IMR-90 (cell line): ENCODE data around the gene ATP1A2. TPM values are rescaled to one million over a fixed set of nuclear protein-coding genes. Genes with fewer than 3 reads are reported as not detected.

Experiments
- ATAC-seq: fragments of 200-7000 bp; cut with Tn5 transposase; 2 replicates; pipeline ENCODE4 v1.9.1; 2020; ENCODE audit warnings: low read depth, mild to moderate bottlenecking, moderate library complexity
- BruUV-seq: library from RNA; stranded (reverse); fragments of 400-500 nt; replicated peaks from 2 replicates; lab custom pipeline; 2021; lab: Mats Ljungman, UMichigan
- CTCF ChIA-PET: fragments of 300-600 bp; formaldehyde crosslinking; extraction: SDS; loops from one replicate; lab custom pipeline; 2021; ENCODE audit warnings: antibody characterized with exemption; lab: Yijun Ruan, JAX
- POLR2A ChIA-PET: fragments of 300-600 bp; sonication (Branson Sonifier 250); formaldehyde crosslinking; loops from one replicate; lab custom pipeline; 2022; ENCODE audit warnings: antibody characterized with exemption; ENCODE audit not compliant: unreplicated experiment; lab: Charles Lee
- DNase-seq: peaks from one replicate; pipeline ENCODE4 v3.0.0; 2013
- H2AFZ ChIP-seq: replicated peaks from 2 replicates; pipeline ENCODE3; 2013; ENCODE audit warnings: low read length, mild to moderate bottlenecking; ENCODE audit not compliant: poor library complexity
- H2AK5ac ChIP-seq: 2 replicates; pipeline ENCODE4 v1.6.1; 2013; ENCODE audit warnings: low read depth, low read length, inconsistent platforms
- H2AK9ac ChIP-seq: replicated peaks from 2 replicates; pipeline ENCODE3; 2013; ENCODE audit warnings: mild to moderate bottlenecking, low read depth, low read length, moderate library complexity; ENCODE audit not compliant: poor library complexity
- H2BK120ac ChIP-seq: 2 replicates; pipeline ENCODE4 v1.6.1; 2013; ENCODE audit warnings: low read depth, low read length, inconsistent platforms
- H2BK15ac ChIP-seq: 3 replicates; pipeline ENCODE4 v1.6.1; 2013; ENCODE audit warnings: low read depth, low read length, inconsistent platforms
- H2BK20ac ChIP-seq: 2 replicates; pipeline ENCODE4 v1.6.1; 2013; ENCODE audit warnings: low read depth, mild to moderate bottlenecking, inconsistent platforms, low read length, moderate library complexity
- H2BK5ac ChIP-seq: 2 replicates; pipeline ENCODE4 v1.6.1; 2013; ENCODE audit warnings: mild to moderate bottlenecking, low read depth, low read length, inconsistent platforms; ENCODE audit not compliant: poor library complexity, severe bottlenecking
- H3K14ac ChIP-seq: replicated peaks from 2 replicates; pipeline ENCODE4 v1.6.1; 2013; ENCODE audit warnings: low read depth, low read length, inconsistent platforms
- H3K18ac ChIP-seq: 2 replicates; pipeline ENCODE4 v1.6.1; 2013; ENCODE audit warnings: low read depth, low read length, control low read depth
- H3K23ac ChIP-seq: 2 replicates; pipeline ENCODE4 v1.6.1; 2013; ENCODE audit warnings: low read depth, low read length, inconsistent platforms
- H3K27ac ChIP-seq: 2 replicates; pipeline ENCODE4 v1.5.1; 2013; ENCODE audit warnings: mild to moderate bottlenecking, control low read depth, low read length; ENCODE audit not compliant: insufficient read depth
- H3K27me3 ChIP-seq: 2 replicates; pipeline ENCODE4 v1.6.1; 2013; ENCODE audit warnings: low read length; ENCODE audit not compliant: control insufficient read depth, insufficient read depth
- H3K36me3 ChIP-seq: 2 replicates; pipeline ENCODE4 v1.6.1; 2013; ENCODE audit warnings: low read length, mixed read lengths; ENCODE audit not compliant: control insufficient read depth, insufficient read depth
- H3K4ac ChIP-seq: 2 replicates; pipeline ENCODE4 v1.6.1; 2013; ENCODE audit warnings: low read depth, low read length, inconsistent platforms
- H3K4me1 ChIP-seq: 2 replicates; pipeline ENCODE4 v1.6.1; 2013; ENCODE audit warnings: low read length, mixed read lengths; ENCODE audit not compliant: control insufficient read depth, insufficient read depth
- H3K4me2 ChIP-seq: 2 replicates; pipeline ENCODE4 v1.6.1; 2013; ENCODE audit warnings: low read depth, mild to moderate bottlenecking, control low read depth, low read length, moderate library complexity
- H3K4me3 ChIP-seq: 2 replicates; pipeline ENCODE4 v1.5.1; 2013; ENCODE audit warnings: low read depth, mild to moderate bottlenecking, control low read depth, low read length, moderate library complexity; ENCODE audit not compliant: insufficient read depth
- H3K56ac ChIP-seq: 2 replicates; pipeline ENCODE4 v1.6.1; 2013; ENCODE audit warnings: low read length, inconsistent platforms; ENCODE audit not compliant: insufficient read depth; ENCODE audit errors: extremely low read depth
- H3K79me1 ChIP-seq, 2 experiments: 2 replicates each; pipeline ENCODE4 v1.6.1; 2013; ENCODE audit warnings: low read length in 2 of 2, inconsistent platforms in 1 of 2, low read depth in 1 of 2
- H3K9ac ChIP-seq: 2 replicates; pipeline ENCODE4 v1.6.1; 2013; ENCODE audit warnings: low read depth, low read length, control low read depth
- H3K9me1 ChIP-seq: 2 replicates; pipeline ENCODE4 v1.6.1; 2013; ENCODE audit warnings: low read length, inconsistent platforms; ENCODE audit not compliant: insufficient read depth
- H3K9me3 ChIP-seq: 2 replicates; pipeline ENCODE4 v1.6.1; 2013; ENCODE audit warnings: low read length; ENCODE audit not compliant: control insufficient read depth, insufficient read depth
- H4K20me1 ChIP-seq: 2 replicates; pipeline ENCODE4 v1.6.1; 2013; ENCODE audit warnings: low read length, inconsistent platforms; ENCODE audit not compliant: insufficient read depth
- H4K5ac ChIP-seq: 2 replicates; pipeline ENCODE4 v1.6.1; 2013; ENCODE audit warnings: mild to moderate bottlenecking, low read depth, low read length, control low read depth
- H4K8ac ChIP-seq, 2 experiments: 2 replicates each; pipeline ENCODE4 v1.6.1; 2013; ENCODE audit warnings: low read depth in 2 of 2, low read length in 2 of 2, control low read depth in 1 of 2, inconsistent platforms in 1 of 2
- H4K91ac ChIP-seq: 2 replicates; pipeline ENCODE4 v1.6.1; 2013; ENCODE audit warnings: low read depth, low read length, inconsistent platforms; ENCODE audit not compliant: insufficient read depth
- CEBPB ChIP-seq: IDR thresholded peaks from 2 replicates; pipeline ENCODE4 v1.6.1; 2012; ENCODE audit warnings: low read depth, low read length, improper control_type of control experiment
- CHD1 ChIP-seq: IDR thresholded peaks from 2 replicates; pipeline ENCODE4 v1.6.1; 2012; ENCODE audit warnings: low read depth, low read length, improper control_type of control experiment
- WGBS, 2 experiments: methylation state at CpG; one replicate each; pipeline versions ENCODE4 v1.1.5 to v1.1.7; 2013; ENCODE audit warnings: missing lambda C conversion rate in 2 of 2; ENCODE audit not compliant: insufficient read length in 1 of 2; ENCODE audit errors: extremely low coverage in 2 of 2; 5-methylcytosine and 5-hydroxymethylcytosine counted together
- dilution Hi-C: fragments of 300-500 bp; cut with HindIII; formaldehyde crosslinking; loops from one replicate; pipeline ENCODE4 v1.14.3; 2018; ENCODE audit warnings: low sequenced_read_pairs; ENCODE audit not compliant: unreplicated experiment
- in situ Hi-C: fragments of 300-500 bp; cut with MboI; formaldehyde crosslinking; loops from 3 replicates; pipeline ENCODE4 v1.14.3; 2019; ENCODE audit warnings: low sequenced_read_pairs, inconsistent platforms, mixed read lengths
- intact Hi-C: fragments of 100-400 bp; cut with micrococcal nuclease; formaldehyde crosslinking; loops from 2 replicates; pipeline ENCODE4 v1.10.0; 2022
- polyA plus RNA-seq, 3 experiments: library from polyadenylated mRNA; depleted of rRNA; stranded (reverse); fragments of >200 nt; gene quantifications; 2 replicates each; pipeline ENCODE4 v1.2.3, GENCODE V29; 2012; ENCODE audit warnings: low replicate concordance in 1 of 3
- total RNA-seq: library from RNA; depleted of rRNA; stranded (reverse); fragments of >200 nt; gene quantifications from 2 replicates; pipeline ENCODE4 v1.2.3, GENCODE V29; 2012

ATP1A2 gene
- total and polyA plus RNA-seq, 2 of the 4 experiments (the other 2 are of a cell fraction), result under 0.01 to 0.15 TPM

DNA sequence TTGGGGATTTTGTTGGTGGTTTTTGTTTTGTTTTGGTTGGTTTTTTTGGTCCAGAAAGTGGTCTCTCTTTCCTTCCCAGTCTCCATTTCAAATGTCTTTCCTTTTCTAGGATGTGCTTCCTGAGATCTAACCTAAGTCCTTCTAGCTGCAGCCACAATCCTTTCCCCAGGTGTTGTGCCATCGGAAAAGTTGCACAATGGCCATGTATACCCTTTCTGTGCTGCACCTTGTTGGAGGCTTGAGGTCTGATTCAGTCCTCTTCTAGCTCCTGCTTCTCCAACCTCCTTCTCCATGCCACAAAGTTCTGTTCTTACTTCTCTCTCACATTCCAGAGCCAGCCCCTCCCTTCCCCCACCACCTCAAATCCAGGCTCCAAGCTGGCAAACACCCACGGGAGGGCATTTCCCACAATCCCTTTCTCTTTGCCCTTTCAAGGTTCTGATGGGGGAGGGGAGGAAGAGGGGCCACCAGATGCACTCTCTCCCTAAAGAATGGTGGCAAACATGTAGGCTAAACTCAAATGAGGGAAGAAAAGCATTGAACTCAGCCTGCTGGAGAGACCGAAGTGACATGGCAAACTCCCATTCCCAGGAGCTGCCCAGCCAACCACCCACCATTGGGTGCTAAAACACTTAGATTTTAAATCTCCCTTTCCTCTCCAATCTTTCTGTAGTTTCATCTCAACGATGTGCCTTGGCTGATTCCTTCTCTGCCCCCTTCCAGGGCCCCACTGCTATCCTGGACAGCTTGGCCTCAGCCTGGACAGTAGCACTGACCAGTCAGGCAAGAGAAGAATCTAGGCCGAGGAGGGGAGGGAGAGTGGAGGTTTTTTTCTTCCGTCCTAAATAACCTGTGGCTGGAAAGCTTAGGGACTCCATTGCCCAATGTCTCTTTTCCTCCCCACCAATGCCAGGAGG lies 48.5 kb upstream of the ATP1A2 start:
- intact Hi-C loops, result no loop called here

More for the DNA sequence above, 48.5 kb upstream of the ATP1A2 start:
- Histone ChIP-seq H3K9me1 (no peaks in the 10 kb centered on the region), H2BK15ac (no peak overlapping the region), H3K4me3 (no peak overlapping the region), H2BK120ac (no peak overlapping the region), H2BK20ac (no peak overlapping the region), H3K4me1 (no peaks in the 10 kb centered on the region), H3K23ac (no peak overlapping the region), H2AFZ (no peak overlapping the region), H2BK5ac (no peak overlapping the region), H3K9me3 (no peaks in the 10 kb centered on the region), H4K5ac (no peak overlapping the region), H2AK9ac (no peak overlapping the region), H3K18ac (no peak overlapping the region), H2AK5ac (no peak overlapping the region), H3K4me2 (no peak overlapping the region), H4K8ac (no peak overlapping the region), H3K36me3 (no peaks in the 10 kb centered on the region), H4K91ac (no peak overlapping the region), H3K27me3 (peaks cover 75% of the 10 kb centered on the region), H3K79me1 (no peaks in the 10 kb centered on the region), H3K27ac (no peak overlapping the region), H4K20me1 (no peaks in the 10 kb centered on the region), H3K14ac (no peak overlapping the region), H3K4ac (no peak overlapping the region), H3K56ac (no peak overlapping the region), H3K9ac (no peak overlapping the region)
- no peak for ATAC-seq
- in situ Hi-C loops (no loop called here), dilution Hi-C loops (no loop called here)
- BruUV-seq, result no TSS peak
- CTCF ChIA-PET, result interaction anchor here (1.2 kb wide), 1 partner anchor 9 kb away, joined by 3 read pairs; no protein-coding TSS in a partner anchor
- no CpG with 5 or more reads among the region's 6 CpGs for WGBS, 2 experiments
- POLR2A ChIA-PET, result no interaction called here
- DNase-seq, result no peak
- TF ChIP-seq CHD1 (no peak), CEBPB (no peak)
